ENCODE data around the gene CYTL1. TPM values are rescaled to one million over a fixed set of nuclear protein-coding genes. Genes with fewer than 3 reads are reported as not detected.

CYTL1 gene
- total and polyA plus RNA-seq, 2 donors (not counting 3 experiments of a cell fraction or from before 2014, with no cell fraction given) = 4.0 to 36.8 TPM

- no peaks in the 10 kb centered on the region for H3K79me2 ChIP-seq (ENCODE audit: control insufficient read depth, insufficient read depth, low read length)
- FAIRE-seq (no peak), DNase-seq (ENCODE audit: low read depth, low spot score) (no peak)
- H3K36me3 ChIP-seq (ENCODE audit: control insufficient read depth in 2 of 2, extremely low read depth in 1 of 2, insufficient read depth in 2 of 2, low read length in 2 of 2) = no peaks in the 10 kb centered on the region
- no TSS peak for BruUV-seq (replicated peaks)
- H3K9me1 ChIP-seq (replicated peaks; ENCODE audit: control insufficient read depth, extremely low read depth, insufficient read depth, low read length) = no peaks in the 10 kb centered on the region
- intact Hi-C loops (cut with micrococcal nuclease) (loop anchor here (5.0 kb wide), 1 partner anchor 343 kb away; no protein-coding TSS in a partner anchor), dilution Hi-C loops (cut with MboI; ENCODE audit: extremely low pct_ligation_motif_present, low sequenced_read_pairs) (no loop called here)
- ChIA-PET POLR2A (no interaction called here), CTCF (interaction anchor here (0.9 to 1.4 kb wide), 2 partner anchors 12 to 36 kb away, joined by 3 to 6 read pairs; no protein-coding TSS in a partner anchor)
- H3K4me3 ChIP-seq (replicated peaks in 1 of 3; ENCODE audit: insufficient read depth in 1 of 3, low read depth in 1 of 3, low read length in 3 of 3) = no peak overlapping the region
- H3K4me1 ChIP-seq (ENCODE audit: control insufficient read depth, extremely low read depth, insufficient read depth, low read length) = peaks cover 12% of the 10 kb centered on the region
- H4K20me1 ChIP-seq (replicated peaks; ENCODE audit: control insufficient read depth, extremely low read depth, insufficient read depth, low read length) = no peaks in the 10 kb centered on the region
- no peak overlapping the region for H3K9ac ChIP-seq (replicated peaks; ENCODE audit: extremely low read depth, insufficient read depth, low read length)
- TF ChIP-seq POLR2A (IDR thresholded peaks at IDR 0.05; ENCODE audit: low read depth, low read length) = no peak
- no peak for TF ChIP-seq GATA2 (IDR thresholded peaks at IDR 0.05; ENCODE audit: insufficient read depth, insufficient read length, low read depth, low read length)
- TF ChIP-seq MYC (IDR thresholded peaks at IDR 0.05; ENCODE audit: low read depth, low read length) = no peak
- no peak for TF ChIP-seq FOS (IDR thresholded peaks at IDR 0.05; ENCODE audit: borderline replicate concordance, insufficient read depth, low read length)
- TF ChIP-seq, protein P1, sequence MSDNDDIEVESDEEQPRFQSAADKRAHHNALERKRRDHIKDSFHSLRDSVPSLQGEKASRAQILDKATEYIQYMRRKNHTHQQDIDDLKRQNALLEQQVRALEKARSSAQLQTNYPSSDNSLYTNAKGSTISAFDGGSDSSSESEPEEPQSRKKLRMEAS (IDR thresholded peaks at IDR 0.05; ENCODE audit: insufficient read depth, insufficient read length) = no peak
- TF ChIP-seq POLR2AphosphoS5 (IDR thresholded peaks at IDR 0.05; ENCODE audit: insufficient read depth, low read depth, low read length) = no peak
- TF ChIP-seq, protein P2, sequence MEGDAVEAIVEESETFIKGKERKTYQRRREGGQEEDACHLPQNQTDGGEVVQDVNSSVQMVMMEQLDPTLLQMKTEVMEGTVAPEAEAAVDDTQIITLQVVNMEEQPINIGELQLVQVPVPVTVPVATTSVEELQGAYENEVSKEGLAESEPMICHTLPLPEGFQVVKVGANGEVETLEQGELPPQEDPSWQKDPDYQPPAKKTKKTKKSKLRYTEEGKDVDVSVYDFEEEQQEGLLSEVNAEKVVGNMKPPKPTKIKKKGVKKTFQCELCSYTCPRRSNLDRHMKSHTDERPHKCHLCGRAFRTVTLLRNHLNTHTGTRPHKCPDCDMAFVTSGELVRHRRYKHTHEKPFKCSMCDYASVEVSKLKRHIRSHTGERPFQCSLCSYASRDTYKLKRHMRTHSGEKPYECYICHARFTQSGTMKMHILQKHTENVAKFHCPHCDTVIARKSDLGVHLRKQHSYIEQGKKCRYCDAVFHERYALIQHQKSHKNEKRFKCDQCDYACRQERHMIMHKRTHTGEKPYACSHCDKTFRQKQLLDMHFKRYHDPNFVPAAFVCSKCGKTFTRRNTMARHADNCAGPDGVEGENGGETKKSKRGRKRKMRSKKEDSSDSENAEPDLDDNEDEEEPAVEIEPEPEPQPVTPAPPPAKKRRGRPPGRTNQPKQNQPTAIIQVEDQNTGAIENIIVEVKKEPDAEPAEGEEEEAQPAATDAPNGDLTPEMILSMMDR (IDR thresholded peaks at IDR 0.05; ENCODE audit: extremely low read depth in 1 of 2, insufficient read depth in 1 of 2, low read depth in 1 of 2, low read length in 2 of 2) = no peak
- no peak for TF ChIP-seq EZH2 (IDR thresholded peaks at IDR 0.05; ENCODE audit: borderline replicate concordance, low read depth, low read length, severe bottlenecking)
- no peak for TF ChIP-seq JUN (IDR thresholded peaks at IDR 0.05; ENCODE audit: borderline replicate concordance, insufficient read depth, insufficient read length, low read depth)
- no peak overlapping the region for H3K27ac ChIP-seq (ENCODE audit: insufficient read depth, low read depth, low read length)
- no peaks in the 10 kb centered on the region for H3K27me3 ChIP-seq (ENCODE audit: control insufficient read depth in 2 of 2, insufficient read depth in 2 of 2, low read length in 2 of 2)
- no peak overlapping the region for H2AFZ ChIP-seq (ENCODE audit: low read depth, low read length)
- no peak overlapping the region for H3K4me2 ChIP-seq (ENCODE audit: insufficient read depth, low read length)
- no peaks in the 10 kb centered on the region for H3K9me3 ChIP-seq (replicated peaks; ENCODE audit: control insufficient read depth, insufficient read depth, low read length)
Observed at GRCh38 chr4:5054532-5054931, 35.3 kb upstream of the CYTL1 start.
